A549 (cell line): ENCODE results near the gene ZBTB20.
A peak's percentile ranks its signal among the peaks of the same experiment; 100 is the strongest.

Source experiments
- CTCF ChIP-seq: fragments of >200 bp; sonication (Bioruptor Twin); formaldehyde crosslinking; IDR thresholded peaks from 3 replicates; pipeline ENCODE4 v1.5.1; 2016
- RCOR1 ChIP-seq: fragments of 150-350 bp; IDR thresholded peaks from 2 replicates; pipeline ENCODE4 v1.6.1; 2014; ENCODE audit warnings: antibody characterized with exemption, low read length, low read depth
- REST ChIP-seq: fragments of 200-600 bp; sonication (generic); IDR thresholded peaks from 2 replicates; pipeline ENCODE4 v1.6.1; 2016; ENCODE audit warnings: antibody characterized with exemption, mild to moderate bottlenecking, moderate library complexity

DNA sequence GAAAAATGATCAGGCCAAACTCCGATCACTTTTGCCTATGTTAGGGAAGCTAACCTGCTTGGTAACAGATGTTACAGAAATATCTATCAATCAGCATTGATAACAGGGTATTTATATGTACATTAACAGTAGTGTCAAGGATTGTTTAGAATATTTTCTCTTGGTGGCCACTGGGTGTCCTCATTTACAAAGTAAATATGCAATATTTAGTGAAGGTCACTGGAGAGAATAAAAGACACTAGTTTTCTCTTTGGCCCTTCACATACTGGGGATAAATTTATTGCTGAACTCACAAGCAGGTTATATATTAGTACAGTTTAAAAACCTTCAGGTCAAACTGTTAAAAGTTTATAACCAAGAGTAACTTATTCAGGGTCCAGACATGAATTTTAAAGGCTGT is 784.3 kb downstream of the ZBTB20 start:
- TF ChIP-seq CTCF (peak; percentile 60), RCOR1 (no peak), REST (no peak)
